Measurements from ENCODE around the gene RNF11. TPM values are rescaled to one million over a fixed set of nuclear protein-coding genes. Genes with fewer than 3 reads are reported as not detected.

RNF11 gene
- total and polyA plus RNA-seq, 2 of the 8 experiments (the other 6 are each of a cell fraction or from before 2014, with no cell fraction given), result 49.6 to 54.2 TPM

DNA sequence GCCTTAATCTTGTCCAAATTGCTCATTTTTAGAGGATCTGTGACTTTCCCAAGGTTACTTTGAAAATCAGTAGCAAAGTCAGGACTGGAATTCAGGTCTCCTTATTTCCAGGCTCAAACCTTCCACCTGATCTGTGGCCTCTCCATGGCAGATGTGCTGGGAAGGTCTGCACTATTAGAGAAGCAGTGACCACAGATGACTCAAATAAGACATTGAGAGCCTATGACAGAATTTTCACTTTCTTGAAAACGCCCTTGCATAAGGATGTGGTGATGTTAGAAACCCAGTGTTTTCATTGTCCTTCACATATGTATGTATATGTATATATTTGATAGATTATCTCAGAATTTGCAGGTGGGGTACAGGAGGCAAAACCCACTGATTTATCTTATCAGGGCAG, 49.0 kb downstream of the RNF11 start:
- H3K4me3 ChIP-seq (ENCODE audit: extremely low read depth in 1 of 4, insufficient read depth in 2 of 4, low read depth in 3 of 4, low read length in 4 of 4), result no peak overlapping the region
- no peak overlapping the region for H2BK20ac ChIP-seq (ENCODE audit: low read length)
- no peaks in the 10 kb centered on the region for H3K23me2 ChIP-seq (ENCODE audit: low read depth, low read length)
- no peak overlapping the region for H2BK15ac ChIP-seq (ENCODE audit: low read length)
- CTCF ChIA-PET (ENCODE audit: partially characterized antibody), result no interaction called here
- no peak overlapping the region for H3K4ac ChIP-seq (replicated peaks; ENCODE audit: insufficient read length, low read depth, low read length)
- H3K23ac ChIP-seq (ENCODE audit: insufficient read length), result no peak overlapping the region
- no peaks in the 10 kb centered on the region for H3K27me3 ChIP-seq (replicated peaks in 1 of 4; ENCODE audit: control insufficient read depth in 3 of 4, extremely low read depth in 1 of 4, insufficient read depth in 3 of 4, low read length in 3 of 4)
- DNase-seq (ENCODE audit: low read depth in 1 of 2, low spot score in 2 of 2), result no peak
- no peaks in the 10 kb centered on the region for H4K20me1 ChIP-seq (replicated peaks in 1 of 2; ENCODE audit: control insufficient read depth in 1 of 2, insufficient read depth in 2 of 2, low read length in 2 of 2)
- no peak overlapping the region for H3K56ac ChIP-seq (replicated peaks; ENCODE audit: insufficient read length, low read depth, low read length)
- H4K8ac ChIP-seq (ENCODE audit: extremely low read depth, insufficient read depth, low read length), result no peak overlapping the region
- H3K9me3 ChIP-seq (ENCODE audit: insufficient read depth in 2 of 2, low read depth in 1 of 2, low read length in 1 of 2), result no peaks in the 10 kb centered on the region
- no peak overlapping the region for H2AFZ ChIP-seq (ENCODE audit: low read length)
- H2BK120ac ChIP-seq (replicated peaks; ENCODE audit: low read depth, low read length), result no peak overlapping the region
- WGBS, 2 experiments (ENCODE audit: extremely low coverage in 1 of 2, insufficient coverage in 1 of 2, insufficient read length in 1 of 2, insufficient replicate concordance in 2 of 2, low coverage in 1 of 2, low lambda C conversion rate in 2 of 2, missing lambda C conversion rate in 1 of 2), result 100% methylated on average over 1 of the region's 1 CpG; no CpG with 5 or more reads in 1 of the 2 experiments
- no peak overlapping the region for H3K27ac ChIP-seq (ENCODE audit: low read depth, low read length)
- POLR2A ChIA-PET (ENCODE audit: partially characterized antibody), result interaction anchor here (0.7 kb wide), 1 partner anchor 11 kb away, joined by 3 read pairs; no protein-coding TSS in a partner anchor
- H2BK5ac ChIP-seq (ENCODE audit: low read depth, low read length), result no peak overlapping the region
- no peaks in the 10 kb centered on the region for H3K36me3 ChIP-seq (ENCODE audit: control insufficient read depth in 2 of 4, insufficient read depth in 4 of 4, low read length in 3 of 4)
- no peak overlapping the region for H3K14ac ChIP-seq (ENCODE audit: insufficient read length)
- H2BK12ac ChIP-seq (ENCODE audit: low read depth, low read length), result no peak overlapping the region
- no peaks in the 10 kb centered on the region for H3K79me2 ChIP-seq (ENCODE audit: control insufficient read depth in 1 of 2, insufficient read depth in 2 of 2, low read length in 2 of 2)
- H2AK5ac ChIP-seq (ENCODE audit: low read depth, low read length), result no peak overlapping the region
- no peaks in the 10 kb centered on the region for H3K79me1 ChIP-seq (ENCODE audit: low read depth, low read length)
- FAIRE-seq, result no peak
- H4K5ac ChIP-seq (ENCODE audit: insufficient read length, low read depth, low read length), result no peak overlapping the region
- no peak overlapping the region for H3K4me2 ChIP-seq (ENCODE audit: insufficient read depth in 1 of 2, low read depth in 2 of 2, low read length in 2 of 2)
- no peak overlapping the region for H4K91ac ChIP-seq (replicated peaks; ENCODE audit: insufficient read length, low read length)
- no peak overlapping the region for H3K18ac ChIP-seq (ENCODE audit: extremely low read depth, low read length)
- H3K9ac ChIP-seq (replicated peaks in 1 of 4; ENCODE audit: extremely low read depth in 1 of 4, low read depth in 3 of 4, low read length in 3 of 4), result no peak overlapping the region
- H3K4me1 ChIP-seq (replicated peaks in 1 of 4; ENCODE audit: control insufficient read depth in 3 of 4, insufficient read depth in 4 of 4, low read length in 3 of 4), result no peaks in the 10 kb centered on the region; a peak in 1 of 7 replicates
